Measurements from ENCODE around the gene PPIA.

DNA sequence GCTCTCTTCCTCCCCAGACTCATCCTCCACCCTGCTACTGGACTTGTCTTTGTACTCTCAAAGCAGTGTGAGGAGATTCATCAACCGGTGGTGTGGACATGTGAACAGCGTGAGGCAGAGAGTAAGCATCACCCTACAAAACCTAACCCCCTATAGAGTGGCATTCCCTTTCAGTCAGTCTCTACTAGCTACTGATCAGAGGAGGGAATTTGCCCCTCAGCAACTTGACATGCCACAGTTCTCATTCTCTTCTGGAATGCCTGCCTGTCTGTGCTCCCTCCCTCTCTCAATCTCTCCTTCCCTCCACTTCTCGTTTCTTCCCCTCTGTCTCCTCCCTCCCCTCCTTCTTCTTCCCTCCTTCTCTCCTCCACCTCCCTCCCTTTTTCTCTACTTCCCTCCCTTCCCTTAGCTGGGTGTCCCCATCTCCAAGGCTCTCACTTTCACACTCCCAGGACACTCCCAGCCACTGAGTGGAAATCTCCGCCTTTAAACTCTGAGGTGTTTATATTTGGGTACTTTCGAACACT, 26.8 kb downstream of the PPIA start:
- no peak for TF ChIP-seq EP300 (IDR thresholded peaks at IDR 0.05)
- TF ChIP-seq, protein P1, sequence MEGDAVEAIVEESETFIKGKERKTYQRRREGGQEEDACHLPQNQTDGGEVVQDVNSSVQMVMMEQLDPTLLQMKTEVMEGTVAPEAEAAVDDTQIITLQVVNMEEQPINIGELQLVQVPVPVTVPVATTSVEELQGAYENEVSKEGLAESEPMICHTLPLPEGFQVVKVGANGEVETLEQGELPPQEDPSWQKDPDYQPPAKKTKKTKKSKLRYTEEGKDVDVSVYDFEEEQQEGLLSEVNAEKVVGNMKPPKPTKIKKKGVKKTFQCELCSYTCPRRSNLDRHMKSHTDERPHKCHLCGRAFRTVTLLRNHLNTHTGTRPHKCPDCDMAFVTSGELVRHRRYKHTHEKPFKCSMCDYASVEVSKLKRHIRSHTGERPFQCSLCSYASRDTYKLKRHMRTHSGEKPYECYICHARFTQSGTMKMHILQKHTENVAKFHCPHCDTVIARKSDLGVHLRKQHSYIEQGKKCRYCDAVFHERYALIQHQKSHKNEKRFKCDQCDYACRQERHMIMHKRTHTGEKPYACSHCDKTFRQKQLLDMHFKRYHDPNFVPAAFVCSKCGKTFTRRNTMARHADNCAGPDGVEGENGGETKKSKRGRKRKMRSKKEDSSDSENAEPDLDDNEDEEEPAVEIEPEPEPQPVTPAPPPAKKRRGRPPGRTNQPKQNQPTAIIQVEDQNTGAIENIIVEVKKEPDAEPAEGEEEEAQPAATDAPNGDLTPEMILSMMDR (IDR thresholded peaks at IDR 0.05) = no peak

Data from gastroesophageal sphincter (tissue), 3 donors.